HFF-Myc (cell line): Measurements from ENCODE around the gene MORC4.

ENCODE experiments used
- DNase-seq: peaks from one replicate; pipeline ENCODE4 v3.0.0-alpha.2; 2011; ENCODE audit warnings: low read depth; ENCODE audit errors: extremely low read depth
- H3K4me3 ChIP-seq: replicated peaks from 2 replicates; pipeline ENCODE4 v1.5.1; 2011; ENCODE audit warnings: low read depth, mild to moderate bottlenecking, control low read depth, low read length
- CTCF ChIP-seq: IDR thresholded peaks from 2 replicates; pipeline ENCODE4 v1.5.1; 2012; ENCODE audit warnings: mild to moderate bottlenecking, low read depth, low read length, control low read depth; ENCODE audit errors: missing control alignments

MORC4 gene

GRCh38 chrX:106903856-106904528, 96.0 kb downstream of the MORC4 start:
- no peak for DNase-seq

GRCh38 chrX:106903291-106903824, 96.7 kb downstream of the MORC4 start, which contains the start of gene RIPPLY1:
RIPPLY1 (minus strand) TSS chrX:106903341; CDS start chrX:106903287, 54 bp downstream.
- no peak within 1 kb of the TSS for H3K4me3 ChIP-seq
- TF ChIP-seq CTCF = no peak
- DNase-seq = no peak

More at GRCh38 chrX:106903856-106904528, 96.0 kb downstream of the MORC4 start:
- H3K4me3 ChIP-seq = no peak overlapping the region
- no peak for TF ChIP-seq CTCF

GRCh38 chrX:106902684-106903083, 97.3 kb downstream of the MORC4 start:
- H3K4me3 ChIP-seq = no peak overlapping the region
- DNase-seq = no peak
- no peak for TF ChIP-seq CTCF

- H3K4me3 ChIP-seq = no peak overlapping the region
- no peak for DNase-seq
- TF ChIP-seq CTCF = no peak
Measured at GRCh38 chrX:106901781-106902219, 98.2 kb downstream of the MORC4 start.

GRCh38 chrX:106901341-106901740, 98.7 kb downstream of the MORC4 start:
- H3K4me3 ChIP-seq = no peak overlapping the region
- no peak for DNase-seq
- TF ChIP-seq CTCF = no peak

GRCh38 chrX:106899841-106900240, 100.2 kb downstream of the MORC4 start:
- no peak overlapping the region for H3K4me3 ChIP-seq
- no peak for DNase-seq
- no peak for TF ChIP-seq CTCF
